Neural crest cell (in vitro differentiated cells): ENCODE results near the gene TCF7L1. TPM values are rescaled to one million over a fixed set of nuclear protein-coding genes. Genes with fewer than 3 reads are reported as not detected.
"Not testable (repeated sequence)": the region's sequence is repeated elsewhere in the genome, so short reads cannot be mapped to it uniquely, and the experiment has no call there.

Experiments used
- DNase-seq: peaks from one replicate; pipeline ENCODE4 v3.0.0; 2021; ENCODE audit warnings: low read depth, mixed read lengths, low spot score
- H3K27ac Mint-ChIP-seq: one replicate; pipeline ENCODE4 v1.8.0; 2021; ENCODE audit warnings: mild to moderate bottlenecking, mixed read lengths; ENCODE audit not compliant: unreplicated experiment
- H3K27me3 Mint-ChIP-seq: 2 replicates; pipeline ENCODE4 v1.8.0; 2021; ENCODE audit warnings: low read depth, mild to moderate bottlenecking, mixed read lengths
- H3K36me3 Mint-ChIP-seq: 2 replicates; pipeline ENCODE4 v1.8.0; 2021; ENCODE audit warnings: low read depth, mild to moderate bottlenecking, mixed read lengths
- H3K4me1 Mint-ChIP-seq: 2 replicates; pipeline ENCODE4 v1.8.0; 2021; ENCODE audit warnings: mixed read lengths
- H3K4me3 Mint-ChIP-seq: one replicate; pipeline ENCODE4 v1.8.0; 2021; ENCODE audit warnings: mild to moderate bottlenecking, mixed read lengths
- H3K9me3 Mint-ChIP-seq: 2 replicates; pipeline ENCODE4 v1.8.0; 2021; ENCODE audit warnings: mixed read lengths
- total RNA-seq: library from RNA; stranded (reverse); gene quantifications from 2 replicates; pipeline ENCODE4 v1.2.1, GENCODE V29; 2021
- TF ChIP-seq, protein P1 (sequence below): fragments of 200-600 bp; sonication (generic); conservative IDR thresholded peaks from 2 replicates; pipeline ENCODE4 v1.5.0; 2021; ENCODE audit warnings: antibody characterized with exemption, mild to moderate bottlenecking

TCF7L1 gene
- total RNA-seq, 1 donor from 2014 or later = 40.3 TPM

DNA sequence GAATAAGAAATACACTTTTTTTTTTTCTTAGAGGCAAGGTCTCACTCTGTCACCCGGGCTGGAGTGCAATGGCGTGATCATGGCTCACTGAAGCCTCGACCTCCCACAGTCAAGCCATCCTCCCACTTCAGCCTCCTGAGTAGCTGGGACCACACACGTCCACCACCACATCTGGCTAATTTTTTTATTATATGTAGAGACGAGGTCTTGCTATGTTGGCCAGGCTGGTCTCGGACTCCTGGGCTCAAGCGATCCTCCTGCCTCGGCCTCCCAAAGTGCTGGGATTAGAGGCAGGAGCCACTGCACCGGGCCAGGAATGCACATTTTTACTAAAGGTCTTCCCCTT is 192.2 kb downstream of the TCF7L1 start:
- no peak overlapping the region for H3K27ac Mint-ChIP-seq
- H3K27me3 Mint-ChIP-seq = no peaks in the 10 kb centered on the region
- DNase-seq = no peak
- no peaks in the 10 kb centered on the region for H3K9me3 Mint-ChIP-seq
- TF ChIP-seq, protein P1, sequence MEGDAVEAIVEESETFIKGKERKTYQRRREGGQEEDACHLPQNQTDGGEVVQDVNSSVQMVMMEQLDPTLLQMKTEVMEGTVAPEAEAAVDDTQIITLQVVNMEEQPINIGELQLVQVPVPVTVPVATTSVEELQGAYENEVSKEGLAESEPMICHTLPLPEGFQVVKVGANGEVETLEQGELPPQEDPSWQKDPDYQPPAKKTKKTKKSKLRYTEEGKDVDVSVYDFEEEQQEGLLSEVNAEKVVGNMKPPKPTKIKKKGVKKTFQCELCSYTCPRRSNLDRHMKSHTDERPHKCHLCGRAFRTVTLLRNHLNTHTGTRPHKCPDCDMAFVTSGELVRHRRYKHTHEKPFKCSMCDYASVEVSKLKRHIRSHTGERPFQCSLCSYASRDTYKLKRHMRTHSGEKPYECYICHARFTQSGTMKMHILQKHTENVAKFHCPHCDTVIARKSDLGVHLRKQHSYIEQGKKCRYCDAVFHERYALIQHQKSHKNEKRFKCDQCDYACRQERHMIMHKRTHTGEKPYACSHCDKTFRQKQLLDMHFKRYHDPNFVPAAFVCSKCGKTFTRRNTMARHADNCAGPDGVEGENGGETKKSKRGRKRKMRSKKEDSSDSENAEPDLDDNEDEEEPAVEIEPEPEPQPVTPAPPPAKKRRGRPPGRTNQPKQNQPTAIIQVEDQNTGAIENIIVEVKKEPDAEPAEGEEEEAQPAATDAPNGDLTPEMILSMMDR = no peak
- H3K4me3 Mint-ChIP-seq = peak overlapping the region; percentile 96
- H3K4me1 Mint-ChIP-seq = peaks cover 41% of the 10 kb centered on the region
- H3K36me3 Mint-ChIP-seq = peaks cover 16% of the 10 kb centered on the region

- no peaks in the 10 kb centered on the region for H3K9me3 Mint-ChIP-seq
- H3K27me3 Mint-ChIP-seq = no peaks in the 10 kb centered on the region
- peaks cover 41% of the 10 kb centered on the region for H3K4me1 Mint-ChIP-seq
- H3K4me3 Mint-ChIP-seq = peak overlapping the region; percentile 96
- H3K27ac Mint-ChIP-seq = peak overlapping the region; percentile 100
- TF ChIP-seq, protein P1 = no peak
- H3K36me3 Mint-ChIP-seq = peaks cover 10% of the 10 kb centered on the region
- no peak for DNase-seq
These were observed 193.4 kb downstream of the TCF7L1 start for GRCh38 chr2:85326406-85327159.

DNA sequence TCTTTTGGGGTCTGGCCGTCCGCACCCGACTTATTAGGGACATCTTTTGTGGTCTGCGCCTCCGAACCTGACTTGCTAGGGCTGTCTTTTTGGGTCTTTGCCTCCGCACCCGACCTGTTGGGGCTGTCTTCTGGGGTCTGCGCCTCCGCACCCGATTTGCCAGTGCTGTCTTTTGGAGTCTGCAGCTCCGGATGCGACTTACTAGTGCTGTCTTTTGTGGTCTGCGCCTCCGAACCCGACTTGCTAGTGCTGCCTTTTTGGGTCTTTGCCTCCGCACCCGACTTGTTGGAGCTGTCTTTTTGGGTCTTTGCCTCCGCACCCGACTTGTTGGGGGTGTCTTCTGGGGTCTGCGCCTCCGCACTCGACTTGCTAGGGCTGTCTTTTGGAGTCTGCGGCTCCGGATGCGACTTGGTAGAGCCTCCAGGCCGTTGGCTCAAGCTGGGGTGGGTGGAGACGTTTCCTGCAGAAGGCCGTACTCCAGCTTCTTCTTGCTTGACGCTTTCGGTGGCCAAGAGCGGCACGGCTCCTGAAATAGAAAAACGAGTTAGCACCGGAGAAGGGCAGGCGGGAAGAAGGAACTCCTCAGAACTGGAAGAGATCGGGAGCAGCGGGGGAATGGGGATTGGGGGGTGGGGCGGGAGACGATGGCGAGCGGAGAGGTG is 194.1 kb downstream of the TCF7L1 start:
- TF ChIP-seq, protein P1 = no peak
- peak; percentile 22 for DNase-seq
- H3K4me1 Mint-ChIP-seq = peaks cover 41% of the 10 kb centered on the region
- H3K27me3 Mint-ChIP-seq = no peaks in the 10 kb centered on the region
- peak overlapping the region; percentile 96 for H3K4me3 Mint-ChIP-seq
- peak overlapping the region; percentile 100 for H3K27ac Mint-ChIP-seq
- H3K36me3 Mint-ChIP-seq = peaks cover 8% of the 10 kb centered on the region
- H3K9me3 Mint-ChIP-seq = no peaks in the 10 kb centered on the region

- DNase-seq = peak; percentile 85
- H3K36me3 Mint-ChIP-seq = peaks cover 3% of the 10 kb centered on the region
These were observed 194.8 kb downstream of the TCF7L1 start, which contains the start of gene TGOLN2 for GRCh38 chr2:85327822-85328617. TSS of gene TGOLN2 (minus strand) at chr2:85327989. CDS start at chr2:85327962, 27 bp downstream.

DNA sequence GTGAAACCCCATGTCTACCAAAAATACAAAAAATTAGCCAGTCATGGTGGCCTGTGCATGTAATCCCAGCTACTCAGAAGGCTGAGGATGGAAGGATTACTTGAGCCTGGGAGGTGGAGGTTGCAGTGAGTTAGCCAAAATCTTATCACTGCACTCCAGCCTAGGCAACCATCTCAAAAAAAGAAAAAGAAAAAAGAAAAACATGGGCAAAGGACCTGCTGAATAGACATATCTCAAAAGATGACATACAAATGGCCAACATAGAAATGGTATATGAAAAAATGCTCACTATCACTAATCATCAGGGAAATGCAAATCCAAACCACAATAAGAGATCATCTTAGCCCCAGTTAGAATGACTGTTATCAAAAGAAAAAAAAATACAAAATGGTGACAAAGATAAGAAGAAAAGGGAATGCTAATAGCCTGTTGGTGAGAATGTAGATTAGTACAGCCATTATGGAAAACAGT is 196.0 kb downstream of the TCF7L1 start:
- peak overlapping the region; percentile 74 for H3K4me3 Mint-ChIP-seq
- TF ChIP-seq, protein P1 = no peak
- peaks cover 2% of the 10 kb centered on the region for H3K36me3 Mint-ChIP-seq
- H3K4me1 Mint-ChIP-seq = peaks cover 41% of the 10 kb centered on the region
- no peak for DNase-seq
- H3K9me3 Mint-ChIP-seq = peaks cover 2% of the 10 kb centered on the region
- no peaks in the 10 kb centered on the region for H3K27me3 Mint-ChIP-seq
- H3K27ac Mint-ChIP-seq = no peak overlapping the region

More at GRCh38 chr2:85327822-85328617, 194.8 kb downstream of the TCF7L1 start, which contains the start of gene TGOLN2:
- Mint-ChIP-seq H3K27ac (peak within 1 kb of the TSS; percentile 100), H3K4me3 (peak within 1 kb of the TSS; percentile 96), H3K4me1 (peaks cover 41% of the 10 kb centered on the region), H3K27me3 (no peaks in the 10 kb centered on the region), H3K9me3 (no peaks in the 10 kb centered on the region)
- TF ChIP-seq, protein P1 = no peak

- not testable (repeated sequence) for H3K27me3 Mint-ChIP-seq, DNase-seq, H3K27ac Mint-ChIP-seq, H3K9me3 Mint-ChIP-seq, H3K36me3 Mint-ChIP-seq
- Mint-ChIP-seq H3K4me1 (peaks cover 40% of the 10 kb centered on the region), H3K4me3 (peak overlapping the region; percentile 74)
These were observed 196.5 kb downstream of the TCF7L1 start for GRCh38 chr2:85329701-85330100.
